Mucosa of gallbladder (tissue), 1 donor: ENCODE results near the gene ASPHD2. TPM values are rescaled to one million over a fixed set of nuclear protein-coding genes. Genes with fewer than 3 reads are reported as not detected.

Experiments
- DNase-seq: peaks from one replicate; pipeline ENCODE4 v3.0.0-alpha.2; 2020; ENCODE audit warnings: low spot score
- total RNA-seq: library from RNA; stranded (reverse); gene quantifications from one replicate; pipeline ENCODE4 v1.2.1, GENCODE V29; 2021
- donor health status: DM: no; HTN: no; CAD: no.

The ASPHD2 gene
- total RNA-seq, 1 donor from 2014 or later: 5.5 TPM

GRCh38 chr22:26476705-26477340 lies 47.8 kb downstream of the ASPHD2 start:
- DNase-seq: no peak

- no peak for DNase-seq
These were observed 48.3 kb downstream of the ASPHD2 start for GRCh38 chr22:26477341-26477731.

- no peak for DNase-seq
These were observed 50.2 kb downstream of the ASPHD2 start for GRCh38 chr22:26479043-26479791.

- no peak for DNase-seq
These were observed 50.9 kb downstream of the ASPHD2 start for GRCh38 chr22:26479792-26480610.

GRCh38 chr22:26480611-26480932 lies 51.5 kb downstream of the ASPHD2 start:
- no peak for DNase-seq

GRCh38 chr22:26481112-26481693 lies 52.1 kb downstream of the ASPHD2 start:
- no peak for DNase-seq

GRCh38 chr22:26481694-26482093 lies 52.6 kb downstream of the ASPHD2 start:
- DNase-seq: no peak

GRCh38 chr22:26482161-26482560 lies 53.1 kb downstream of the ASPHD2 start:
- DNase-seq: no peak

GRCh38 chr22:26483043-26483438 lies 54.0 kb downstream of the ASPHD2 start:
- no peak for DNase-seq

- peak; percentile 92 for DNase-seq
These were observed 54.6 kb downstream of the ASPHD2 start, which contains the start of the genes HPS4 and SRRD for GRCh38 chr22:26483439-26484359. TSS of gene HPS4 (minus strand) at chr22:26483783. CDS start at chr22:26481762, 2,021 bp downstream. TSS of gene SRRD (plus strand) at chr22:26483877. CDS start at chr22:26483891, 14 bp downstream.

GRCh38 chr22:26484360-26484706 lies 55.3 kb downstream of the ASPHD2 start:
- DNase-seq: no peak

GRCh38 chr22:26485013-26485412 lies 56.0 kb downstream of the ASPHD2 start:
- DNase-seq: no peak

- DNase-seq: no peak
These were observed 56.8 kb downstream of the ASPHD2 start for GRCh38 chr22:26485806-26486390.

- no peak for DNase-seq
These were observed 57.3 kb downstream of the ASPHD2 start for GRCh38 chr22:26486394-26486793.

GRCh38 chr22:26487996-26488395 lies 58.9 kb downstream of the ASPHD2 start:
- no peak for DNase-seq

- DNase-seq: no peak
These were observed 60.5 kb downstream of the ASPHD2 start for GRCh38 chr22:26489447-26490036.

- no peak for DNase-seq
These were observed 63.2 kb downstream of the ASPHD2 start for GRCh38 chr22:26492220-26492619.

GRCh38 chr22:26494506-26494905 lies 65.4 kb downstream of the ASPHD2 start:
- no peak for DNase-seq
